Brain microvascular endothelial cell (primary cell): ENCODE data around the gene RASL11B.

Experiments used
- DNase-seq: peaks from one replicate; pipeline ENCODE4 v3.0.0-alpha.2; 2020
- H3K27ac ChIP-seq: fragments of 250-450 bp; sonication (Bioruptor Pico); 2 replicates; pipeline ENCODE4 v1.5.1; 2020; ENCODE audit warnings: mild to moderate bottlenecking, moderate library complexity
- H3K27me3 ChIP-seq: fragments of 250-450 bp; sonication (Bioruptor Pico); replicated peaks from 2 replicates; pipeline ENCODE4 v1.5.1; 2020; ENCODE audit warnings: mild to moderate bottlenecking
- H3K36me3 ChIP-seq: fragments of 250-450 bp; sonication (Bioruptor Pico); replicated peaks from 2 replicates; pipeline ENCODE4 v1.5.1; 2020; ENCODE audit warnings: mild to moderate bottlenecking
- H3K4me3 ChIP-seq: 2 replicates; pipeline ENCODE4 v1.5.1; 2011; ENCODE audit warnings: low read depth, mild to moderate bottlenecking, control low read depth, low read length, moderate library complexity
- CTCF ChIP-seq: IDR thresholded peaks from 2 replicates; pipeline ENCODE4 v1.5.1; 2011; ENCODE audit warnings: low read depth, mild to moderate bottlenecking, moderate library complexity, low read length, control low read depth, inconsistent platforms; ENCODE audit errors: missing control alignments
- in situ Hi-C: cut with HindIII; loops from 2 replicates; pipeline ENCODE4 v1.10.0; 2017; ENCODE audit warnings: low sequenced_read_pairs, low pct_ligation_motif_present

RASL11B gene

GRCh38 chr4:52914051-52914605, 52.0 kb downstream of the RASL11B start:
- no peak for TF ChIP-seq CTCF
- Histone ChIP-seq H3K27me3 (no peaks in the 10 kb centered on the region), H3K27ac (peak overlapping the region; percentile 31), H3K36me3 (no peaks in the 10 kb centered on the region), H3K4me3 (no peak overlapping the region)
- in situ Hi-C loops: no loop called here
- DNase-seq: peak; percentile 72

GRCh38 chr4:52915191-52915590, 53.1 kb downstream of the RASL11B start:
- no peaks in the 10 kb centered on the region for H3K36me3 ChIP-seq
- no peak for DNase-seq
- no peak for TF ChIP-seq CTCF
- in situ Hi-C loops: no loop called here
- H3K27me3 ChIP-seq: no peaks in the 10 kb centered on the region
- no peak overlapping the region for H3K4me3 ChIP-seq
- H3K27ac ChIP-seq: no peak overlapping the region

- TF ChIP-seq CTCF: no peak
- in situ Hi-C loops: no loop called here
- H3K27me3 ChIP-seq: no peaks in the 10 kb centered on the region
- DNase-seq: no peak
- no peak overlapping the region for H3K4me3 ChIP-seq
- no peak overlapping the region for H3K27ac ChIP-seq
- no peaks in the 10 kb centered on the region for H3K36me3 ChIP-seq
These were observed 53.7 kb downstream of the RASL11B start for GRCh38 chr4:52915730-52916300.
